Kasumi-1 (cell line): ENCODE data around the gene DNHD1.

Experiments
- DNase-seq, 2 experiments: peaks; one replicate each; lab custom pipeline; 2025; lab: John Stamatoyannopoulos, UW

The DNHD1 gene

DNA sequence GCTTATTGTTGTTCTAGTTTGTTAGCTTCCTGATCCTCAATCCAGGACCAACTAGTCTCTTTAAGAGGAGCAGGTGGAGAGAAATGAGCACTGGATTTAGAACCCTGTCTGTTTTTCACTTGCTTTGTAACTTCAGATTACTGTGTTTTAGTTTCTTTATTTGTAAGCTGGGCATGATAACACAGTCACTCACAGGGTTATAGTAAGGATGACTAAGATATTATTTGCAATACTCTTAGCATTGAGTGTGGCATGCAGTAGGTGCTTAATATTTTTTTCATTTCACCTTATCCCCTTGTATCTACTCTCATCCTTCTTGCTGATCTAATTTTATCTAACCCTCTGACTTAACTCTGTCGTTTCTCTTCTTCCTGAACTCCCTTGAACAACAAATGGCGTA, 33.8 kb downstream of the DNHD1 start:
- DNase-seq, result no peak

GRCh38 chr11:6531267-6531752, 34.2 kb downstream of the DNHD1 start:
- DNase-seq, result peak; percentile 51 to 79

- no peak for DNase-seq
These were observed 41.4 kb downstream of the DNHD1 start for GRCh38 chr11:6538456-6538855.

- DNase-seq, result no peak
These were observed 41.9 kb downstream of the DNHD1 start for GRCh38 chr11:6538945-6539344.

DNA sequence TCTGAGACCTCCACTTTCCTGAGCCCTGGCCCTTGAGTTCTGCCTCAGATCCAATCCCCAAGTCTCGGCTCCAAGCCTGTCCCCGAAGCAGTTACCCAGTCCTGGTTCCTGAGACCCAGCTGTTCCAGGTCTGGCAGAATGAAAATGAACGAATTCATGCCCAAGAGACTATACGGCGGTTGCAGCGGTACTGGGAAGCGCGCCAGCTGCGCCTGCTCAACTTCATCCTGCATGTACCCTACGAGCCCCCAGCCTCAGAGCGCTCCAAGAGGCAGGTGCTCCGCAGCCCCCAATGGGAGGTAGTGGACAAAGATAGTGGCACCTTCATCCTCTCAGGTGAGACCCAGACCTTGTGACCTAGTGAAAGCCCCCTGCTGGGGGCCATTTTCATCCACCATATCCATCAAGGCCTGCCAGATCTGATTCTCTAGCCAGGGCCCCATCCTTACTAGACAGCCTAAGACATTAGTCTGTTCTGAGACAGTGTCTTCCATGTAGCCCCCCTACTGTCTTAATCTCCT, 42.7 kb downstream of the DNHD1 start:
- no peak for DNase-seq

DNA sequence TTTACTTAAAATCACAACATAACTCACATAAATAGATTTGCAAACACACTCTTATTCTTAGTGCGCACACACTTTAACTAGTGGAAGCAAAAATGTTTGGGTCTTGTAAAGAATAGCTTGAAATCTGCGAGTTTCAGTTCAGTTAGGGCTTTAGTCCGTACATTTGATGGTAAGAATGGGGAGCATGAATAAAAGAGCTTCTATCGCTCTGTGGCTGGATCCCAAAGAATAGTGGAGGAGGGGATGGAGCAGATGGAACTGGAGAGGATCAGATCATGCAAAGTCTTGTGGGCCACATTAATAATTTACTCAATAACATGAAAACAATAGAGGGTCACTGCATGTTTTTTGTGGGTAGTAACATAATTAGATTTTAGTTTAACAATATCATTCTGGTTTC, 44.3 kb downstream of the DNHD1 start:
- DNase-seq, result no peak

GRCh38 chr11:6542727-6543126, 45.6 kb downstream of the DNHD1 start:
- DNase-seq, result no peak

DNA sequence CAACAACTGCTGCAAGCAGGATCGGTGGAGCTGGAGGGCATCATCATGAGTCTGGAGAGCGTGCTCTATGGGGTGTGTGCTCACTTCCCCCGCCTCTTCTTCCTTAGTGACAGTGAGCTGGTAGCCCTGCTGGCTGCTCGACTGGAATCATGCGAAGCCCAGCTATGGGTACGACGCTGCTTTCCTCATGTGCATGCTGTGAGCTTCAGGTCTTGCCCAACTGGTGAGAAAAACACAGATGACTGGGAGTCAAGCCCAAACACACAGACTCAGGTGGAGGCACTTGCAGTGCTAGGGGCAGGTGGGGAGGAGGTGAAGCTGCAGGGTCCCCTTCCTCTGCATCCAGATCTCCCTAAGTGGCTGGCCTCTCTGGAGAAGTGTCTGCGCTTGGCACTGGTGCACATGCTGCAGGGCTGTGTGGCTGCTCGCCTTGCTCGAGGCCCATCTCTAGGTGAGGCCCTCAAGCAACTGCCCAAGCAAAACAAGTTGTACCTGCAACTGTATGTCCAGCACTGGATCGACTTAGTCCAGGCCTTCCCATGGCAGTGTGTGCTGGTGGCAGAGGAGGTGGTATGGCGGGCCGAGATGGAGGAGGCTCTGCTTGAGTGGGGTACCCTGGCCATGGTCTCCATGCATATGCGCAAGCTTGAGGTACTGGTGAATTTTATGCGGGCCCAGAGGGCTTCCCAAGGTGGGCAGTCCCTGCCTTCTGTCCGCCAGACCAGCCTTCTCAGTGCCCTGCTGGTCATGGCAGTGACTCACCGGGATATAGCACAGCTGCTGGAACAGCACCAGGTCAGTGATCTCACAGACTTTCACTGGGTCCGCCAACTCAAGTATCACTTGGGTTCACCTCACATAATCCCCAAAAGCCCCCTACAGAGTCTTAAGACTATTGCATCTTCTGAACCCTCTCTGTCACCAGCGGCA, 48.1 kb downstream of the DNHD1 start:
- no peak for DNase-seq

- DNase-seq, result no peak
These were observed 49.0 kb downstream of the DNHD1 start for GRCh38 chr11:6545917-6546605.

GRCh38 chr11:6546735-6547134, 49.7 kb downstream of the DNHD1 start:
- DNase-seq, result no peak

GRCh38 chr11:6547177-6547576, 50.1 kb downstream of the DNHD1 start:
- DNase-seq, result no peak

- no peak for DNase-seq
These were observed 51.0 kb downstream of the DNHD1 start for GRCh38 chr11:6548121-6548520.

- DNase-seq, result no peak
These were observed 51.6 kb downstream of the DNHD1 start for GRCh38 chr11:6548641-6549040.

- no peak for DNase-seq
These were observed 56.6 kb downstream of the DNHD1 start for GRCh38 chr11:6553634-6554033.

DNA sequence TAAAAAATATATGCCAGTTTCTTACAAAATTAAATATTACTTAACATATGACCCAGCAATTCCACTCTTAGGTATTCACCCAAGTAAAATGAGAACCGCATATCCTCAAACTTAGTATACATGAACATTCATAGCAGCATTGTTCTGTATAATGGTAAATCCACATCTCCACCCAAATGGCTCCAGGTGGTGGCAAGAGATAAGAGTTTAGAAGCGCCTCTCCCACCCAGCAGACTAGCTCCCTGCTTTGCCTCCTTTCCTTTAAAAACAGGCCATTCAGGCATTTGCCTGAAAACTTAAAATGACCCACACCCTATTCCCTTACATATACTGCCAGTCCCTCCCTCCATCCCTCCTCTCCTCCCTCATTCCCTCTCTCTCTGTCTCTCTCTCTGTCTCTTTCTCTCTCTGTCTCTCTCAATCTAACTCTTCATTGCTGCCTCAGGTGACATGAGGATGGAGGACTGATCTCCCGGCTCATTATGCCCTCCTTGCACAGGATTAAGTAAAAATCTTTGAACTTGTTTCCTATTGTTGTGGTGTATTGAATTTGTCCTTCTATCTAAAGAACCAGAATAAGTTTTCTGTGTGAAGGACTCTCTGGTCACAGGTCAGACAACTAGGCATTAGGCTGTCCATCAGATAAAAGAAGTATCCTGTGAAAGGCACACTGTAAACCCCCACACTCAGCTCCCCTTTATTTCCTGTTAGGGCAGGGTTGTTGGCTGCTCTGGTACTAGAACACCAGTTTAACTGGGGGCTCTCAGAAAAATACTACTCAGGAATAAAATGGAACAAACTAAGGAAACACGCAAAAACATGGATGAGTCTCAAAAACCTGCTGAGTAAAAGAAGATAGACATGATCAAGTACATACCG, 58.0 kb downstream of the DNHD1 start:
- DNase-seq, result no peak

DNA sequence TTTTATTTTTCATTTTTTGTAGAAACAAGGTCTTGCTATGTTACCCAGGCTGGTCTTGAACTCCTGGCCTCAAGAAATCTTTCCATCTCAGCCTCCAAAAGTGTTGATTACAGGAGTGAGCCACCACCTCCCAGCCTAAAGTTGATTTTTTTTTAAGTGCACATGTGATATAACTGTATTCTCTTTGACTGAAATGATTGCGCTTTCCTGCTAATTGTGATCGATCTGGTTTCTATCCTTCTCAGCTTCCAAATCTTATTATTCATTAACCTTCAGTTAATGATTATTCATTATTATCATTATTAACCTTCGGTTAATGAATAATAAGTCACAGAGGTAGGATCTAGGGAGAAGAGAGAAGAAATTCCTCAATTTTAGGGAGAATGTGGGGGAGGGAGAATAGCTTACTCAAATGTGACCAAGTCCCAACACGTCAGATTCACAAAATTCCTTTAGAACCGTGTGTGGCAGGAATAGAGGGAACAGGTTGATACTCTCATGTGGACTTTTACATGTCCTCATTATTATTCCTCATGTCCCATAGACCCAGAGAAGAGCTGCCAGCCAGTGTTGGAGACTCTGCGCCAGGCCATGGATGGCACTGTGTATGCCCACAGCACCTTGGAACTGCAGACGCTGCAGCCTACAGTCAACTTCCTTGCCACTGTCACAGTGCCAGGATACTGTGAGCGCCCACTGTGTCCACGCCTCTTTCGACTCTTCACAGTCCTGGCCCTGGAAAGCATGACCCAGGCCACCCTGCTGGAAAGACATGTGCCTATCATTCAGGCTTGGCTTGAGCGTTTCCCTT, 59.3 kb downstream of the DNHD1 start:
- DNase-seq, result no peak

DNA sequence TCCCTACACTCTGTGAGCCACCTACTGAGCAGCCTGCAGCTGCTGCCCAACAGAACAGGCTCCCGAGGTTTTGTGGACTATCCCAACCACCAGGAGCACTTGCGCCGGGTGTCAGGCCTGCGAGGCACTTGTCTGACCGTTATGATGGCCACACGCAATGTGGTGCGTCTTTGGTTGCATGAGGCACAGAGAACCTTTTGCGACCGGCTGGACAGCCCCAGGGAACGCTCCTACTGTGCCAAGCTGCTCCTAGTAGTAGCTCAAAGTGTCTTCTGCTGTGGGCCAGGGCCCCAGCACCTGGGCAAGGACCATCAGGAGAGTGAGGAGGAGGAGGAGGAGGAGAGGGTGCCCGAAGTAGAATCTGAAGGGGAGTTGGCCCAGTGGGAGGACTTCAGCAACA, 60.0 kb downstream of the DNHD1 start:
- DNase-seq, result no peak

DNA sequence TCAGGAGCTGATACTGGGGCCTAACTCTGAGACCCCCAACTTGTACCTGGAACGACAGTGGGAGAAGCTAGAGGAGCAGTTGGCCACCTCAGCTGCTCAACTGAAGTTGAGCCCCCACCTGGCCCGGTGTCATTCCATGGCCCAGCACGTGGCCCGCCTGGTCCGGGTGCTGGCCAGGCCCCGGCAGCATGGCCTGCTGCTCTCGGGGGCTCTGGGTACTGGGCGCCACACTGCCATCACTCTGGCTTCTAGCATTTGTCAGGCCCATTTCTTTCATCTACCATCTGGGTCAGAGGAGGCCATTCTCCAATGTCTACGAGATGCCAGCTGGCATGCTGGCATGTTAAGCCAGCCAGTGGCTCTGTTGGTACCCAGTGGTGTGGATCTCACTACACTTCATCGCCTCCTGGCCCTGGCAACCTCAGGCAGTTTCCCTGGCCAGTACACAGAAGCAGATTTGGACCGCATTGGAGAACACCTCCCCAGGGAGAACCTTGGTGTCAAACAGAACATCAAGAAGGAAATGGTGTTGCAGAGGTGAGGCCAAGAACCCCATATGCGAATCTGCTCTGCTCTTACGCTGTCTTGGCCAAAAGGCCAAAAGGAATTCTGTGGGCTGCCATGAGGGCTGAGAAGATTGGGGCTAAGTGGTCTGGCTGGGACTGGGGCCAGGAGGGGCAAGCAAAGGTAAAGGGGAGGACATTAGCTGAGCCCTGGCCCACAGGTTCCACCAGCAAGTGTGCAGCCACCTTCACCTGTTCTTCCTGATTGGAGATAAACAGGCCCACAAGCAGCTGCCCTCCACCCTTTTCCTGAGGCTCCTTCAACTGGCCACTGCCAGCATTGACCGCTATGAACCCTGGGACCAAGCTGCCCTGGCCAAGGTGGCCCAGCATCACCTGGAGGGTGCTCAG, 60.9 kb downstream of the DNHD1 start:
- DNase-seq, result no peak

DNA sequence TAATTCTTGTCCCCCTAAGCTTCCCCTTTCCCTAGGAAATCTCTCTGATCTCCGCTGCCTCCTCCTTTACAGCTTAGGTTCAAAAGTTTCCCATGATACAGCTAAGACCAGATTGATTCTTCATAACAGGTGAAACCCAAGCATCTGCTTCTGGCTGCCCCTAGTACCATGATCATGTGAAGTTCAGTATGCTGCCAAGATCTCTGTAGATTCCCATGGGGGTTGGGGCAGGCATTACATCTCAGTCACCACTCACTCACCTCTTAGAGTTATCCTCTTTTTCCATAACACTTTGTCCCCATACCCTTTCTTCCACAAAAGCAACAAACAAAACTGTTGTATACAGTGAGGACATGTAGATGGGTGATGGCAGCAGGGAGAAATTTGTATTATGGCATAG, 62.3 kb downstream of the DNHD1 start:
- no peak for DNase-seq

GRCh38 chr11:6561288-6561687, 64.2 kb downstream of the DNHD1 start:
- no peak for DNase-seq
